Measurements from ENCODE around the gene RBM10.

Gene RBM10

GRCh38 chrX:47217852-47218279 is 72.8 kb downstream of the RBM10 start:
- Histone ChIP-seq H3K4me1 (ENCODE audit: low read length) (peaks cover 13% of the 10 kb centered on the region; the same call in 1 of the 2 replicates), H4K20me1 (ENCODE audit: insufficient read depth, low read length) (peaks cover 8% of the 10 kb centered on the region; the same call in 1 of the 2 replicates), H3K4me3 (ENCODE audit: low read length) (peak overlapping the region; percentile 87), H3K27ac (ENCODE audit: low read length) (peak overlapping the region; percentile 96), H3K9me2 (replicated peaks; ENCODE audit: insufficient read depth, low read length) (no peaks in the 10 kb centered on the region), H3K4me2 (ENCODE audit: low read depth, low read length) (peak overlapping the region; percentile 57; the same call in 1 of the 2 replicates), H3K36me3 (replicated peaks; ENCODE audit: insufficient read depth, low read length) (no peaks in the 10 kb centered on the region), H2AFZ (ENCODE audit: low read length) (peak overlapping the region; percentile 78), H3K9me3 (replicated peaks; ENCODE audit: insufficient read depth, low read length) (no peaks in the 10 kb centered on the region), H3K9ac (ENCODE audit: low read length) (peak overlapping the region; percentile 99), H3K79me2 (ENCODE audit: low read length) (peaks cover 41% of the 10 kb centered on the region), H3K27me3 (replicated peaks; ENCODE audit: insufficient read depth, low read length) (no peaks in the 10 kb centered on the region), H3F3A (ENCODE audit: insufficient read depth, low read length) (peaks cover 8% of the 10 kb centered on the region; the same call in 1 of the 2 replicates)
- TF ChIP-seq EZH2phosphoT487 (IDR thresholded peaks at IDR 0.05; ENCODE audit: low read length) (no peak), CTCF (IDR thresholded peaks at IDR 0.05; ENCODE audit: low read length) (no peak), EZH2 (optimal IDR thresholded peaks at IDR 0.05; ENCODE audit: low read depth, low read length) (no peak)
- DNase-seq, result peak; percentile 96

GRCh38 chrX:47218280-47218919 is 73.4 kb downstream of the RBM10 start, which contains the start of gene CDK16:
Gene CDK16, plus strand, starts transcription at chrX:47218681. Its CDS starts 4,877 bp downstream, at chrX:47223558.
- Histone ChIP-seq H3F3A (ENCODE audit: insufficient read depth, low read length) (peaks cover 8% of the 10 kb centered on the region; the same call in 1 of the 2 replicates), H4K20me1 (ENCODE audit: insufficient read depth, low read length) (peaks cover 8% of the 10 kb centered on the region; the same call in 1 of the 2 replicates), H3K27me3 (replicated peaks; ENCODE audit: insufficient read depth, low read length) (no peaks in the 10 kb centered on the region), H3K9me3 (replicated peaks; ENCODE audit: insufficient read depth, low read length) (no peaks in the 10 kb centered on the region), H3K4me2 (ENCODE audit: low read depth, low read length) (peak within 1 kb of the TSS; percentile 95), H3K9ac (ENCODE audit: low read length) (peak within 1 kb of the TSS; percentile 99), H3K4me1 (ENCODE audit: low read length) (peaks cover 13% of the 10 kb centered on the region; the same call in 1 of the 2 replicates), H3K27ac (ENCODE audit: low read length) (peak within 1 kb of the TSS; percentile 96), H3K4me3 (ENCODE audit: low read length) (peak within 1 kb of the TSS; percentile 87), H2AFZ (ENCODE audit: low read length) (peak within 1 kb of the TSS; percentile 78), H3K36me3 (replicated peaks; ENCODE audit: insufficient read depth, low read length) (no peaks in the 10 kb centered on the region), H3K9me2 (replicated peaks; ENCODE audit: insufficient read depth, low read length) (no peaks in the 10 kb centered on the region), H3K79me2 (ENCODE audit: low read length) (peaks cover 46% of the 10 kb centered on the region)
- no peak for TF ChIP-seq CTCF (IDR thresholded peaks at IDR 0.05; ENCODE audit: low read length)
- peak; percentile 79 for DNase-seq

GRCh38 chrX:47218920-47219815 is 74.1 kb downstream of the RBM10 start:
- peaks cover 13% of the 10 kb centered on the region; the same call in 1 of the 2 replicates for H3K4me1 ChIP-seq (ENCODE audit: low read length)
- H3K9ac ChIP-seq (ENCODE audit: low read length), result peak overlapping the region; percentile 99
- peak overlapping the region; percentile 87 for H3K4me3 ChIP-seq (ENCODE audit: low read length)
- H3K27ac ChIP-seq (ENCODE audit: low read length), result peak overlapping the region; percentile 96; the same call in 1 of the 2 replicates
- DNase-seq, result peak; percentile 28
- H4K20me1 ChIP-seq (ENCODE audit: insufficient read depth, low read length), result peaks cover 8% of the 10 kb centered on the region; the same call in 1 of the 2 replicates
- H3K9me3 ChIP-seq (replicated peaks; ENCODE audit: insufficient read depth, low read length), result no peaks in the 10 kb centered on the region
- 0 out of 2 replicates have a peak overlapping the region, but pooled peaks have one; percentile 38 for H2AFZ ChIP-seq (ENCODE audit: low read length)
- peaks cover 8% of the 10 kb centered on the region; the same call in 1 of the 2 replicates for H3F3A ChIP-seq (ENCODE audit: insufficient read depth, low read length)
- no peaks in the 10 kb centered on the region for H3K36me3 ChIP-seq (replicated peaks; ENCODE audit: insufficient read depth, low read length)
- no peaks in the 10 kb centered on the region for H3K9me2 ChIP-seq (replicated peaks; ENCODE audit: insufficient read depth, low read length)
- TF ChIP-seq EZH2phosphoT487 (IDR thresholded peaks at IDR 0.05; ENCODE audit: low read length) (no peak), CTCF (IDR thresholded peaks at IDR 0.05; ENCODE audit: low read length) (no peak), EZH2 (optimal IDR thresholded peaks at IDR 0.05; ENCODE audit: low read depth, low read length) (no peak)
- H3K4me2 ChIP-seq (ENCODE audit: low read depth, low read length), result peak overlapping the region; percentile 86
- peaks cover 49% of the 10 kb centered on the region for H3K79me2 ChIP-seq (ENCODE audit: low read length)
- no peaks in the 10 kb centered on the region for H3K27me3 ChIP-seq (replicated peaks; ENCODE audit: insufficient read depth, low read length)

Measured in MM.1S (cell line).